HepG2 (cell line): ENCODE data around the gene EZH1. TPM values are rescaled to one million over a fixed set of nuclear protein-coding genes. Genes with fewer than 3 reads are reported as not detected.
A peak's percentile ranks its signal among the peaks of the same experiment; 100 is the strongest.

Experiments
- ARID2 ChIP-seq: sonication (generic); formaldehyde crosslinking; IDR thresholded peaks from 2 replicates; pipeline ENCODE4 v1.8.1; 2022; ENCODE audit warnings: mild to moderate bottlenecking, missing genetic modification reagents, borderline replicate concordance
- BCLAF1 ChIP-seq: fragments of 450-650 bp; IDR thresholded peaks from 2 replicates; pipeline ENCODE4 v1.6.1; 2017; ENCODE audit warnings: mild to moderate bottlenecking
- BRF2 ChIP-seq: sonication (generic); formaldehyde crosslinking; IDR thresholded peaks from 2 replicates; pipeline ENCODE4 v1.8.1; 2022; ENCODE audit warnings: mild to moderate bottlenecking, missing genetic modification reagents
- DNMT1 ChIP-seq: sonication (generic); formaldehyde crosslinking; IDR thresholded peaks from 2 replicates; pipeline ENCODE4 v1.5.1; 2020; ENCODE audit warnings: mild to moderate bottlenecking, missing genetic modification reagents
- ETV5 ChIP-seq: IDR thresholded peaks from 2 replicates; pipeline ENCODE4 v1.6.1; 2018; ENCODE audit warnings: missing biosample characterization, missing genetic modification reagents, inconsistent platforms, borderline replicate concordance
- MLX ChIP-seq: IDR thresholded peaks from 2 replicates; pipeline ENCODE4 v1.6.1; 2016
- SOX5 ChIP-seq: IDR thresholded peaks from 2 replicates; pipeline ENCODE4 v1.6.1; 2016; ENCODE audit warnings: borderline replicate concordance
- THAP9 ChIP-seq: sonication (generic); formaldehyde crosslinking; IDR thresholded peaks from 2 replicates; pipeline ENCODE4; 2020; ENCODE audit warnings: missing genetic modification reagents, mild to moderate bottlenecking, borderline replicate concordance
- ZBTB40 ChIP-seq, 2 experiments: fragments of 450-650 bp in 1 of 2; sonication (generic) in 1 of 2; formaldehyde crosslinking in 1 of 2; IDR thresholded peaks; 2 replicates each; pipeline versions ENCODE4 v1.6.1 to v1.8.0; 2016 to 2022; ENCODE audit warnings: antibody characterized with exemption in 1 of 2, mild to moderate bottlenecking in 1 of 2, missing genetic modification reagents in 1 of 2
- ZNF12 ChIP-seq: sonication (generic); formaldehyde crosslinking; IDR thresholded peaks from 2 replicates; pipeline ENCODE4 v1.5.0; 2020; ENCODE audit warnings: missing genetic modification reagents
- ZNF567 ChIP-seq: sonication (generic); formaldehyde crosslinking; IDR thresholded peaks from 2 replicates; pipeline ENCODE4 v1.8.1; 2023; ENCODE audit warnings: mild to moderate bottlenecking, missing genetic modification reagents, borderline replicate concordance
- polyA plus RNA-seq, 8 experiments: library from polyadenylated mRNA; depleted of rRNA in 3 of 8; stranded (reverse) in 7 of 8; unstranded in 1 of 8; fragments of >200 nt; fragmentation: Illumina TruSeq in 4 of 8; extraction: Trizol in 4 of 8; gene quantifications; 2 replicates each; pipeline versions ENCODE4 v1.2.1 to v1.2.3, GENCODE V29; 2011 to 2016; ENCODE audit warnings: low read depth in 4 of 8, missing spikeins in 1 of 8, mixed read lengths in 1 of 8; ENCODE audit not compliant: insufficient read depth in 1 of 8
- total RNA-seq, 5 experiments: library from RNA; depleted of rRNA; stranded (reverse); fragments of >200 nt; fragmentation: Illumina TruSeq; extraction: Trizol; gene quantifications; 2 replicates each; pipeline ENCODE4 v1.2.3, GENCODE V29; 2016; ENCODE audit warnings: low read depth in 1 of 5

The EZH1 gene
- total and polyA plus RNA-seq, 2 of the 13 experiments (the other 11 are each of a cell fraction or from before 2014, with no cell fraction given), result 11.6 to 24.0 TPM

- TF ChIP-seq ZBTB40 (IDR thresholded peaks at IDR 0.05), result no peak
- TF ChIP-seq ZBTB40 (CRISPR knock-in tag; IDR thresholded peaks at IDR 0.05), result 0 out of 2 replicates have a peak, but pooled peaks have one; percentile 33
- no peak for TF ChIP-seq ARID2 (CRISPR knock-in tag)
- 0 out of 2 replicates have a peak, but pooled peaks have one; percentile 0 for TF ChIP-seq DNMT1
- no peak for TF ChIP-seq ZNF567 (CRISPR knock-in tag)
- no peak for TF ChIP-seq BRF2 (CRISPR knock-in tag)
- TF ChIP-seq ZNF12 (CRISPR knock-in tag), result no peak
- TF ChIP-seq SOX5 (CRISPR knock-in tag), result no peak
- TF ChIP-seq BCLAF1, result no peak
- no peak for TF ChIP-seq ETV5 (CRISPR knock-in tag)
- no peak for TF ChIP-seq MLX
- TF ChIP-seq THAP9 (CRISPR knock-in tag), result 0 out of 2 replicates have a peak, but pooled peaks have one; percentile 9
Observed at GRCh38 chr17:42680331-42680808, 64.5 kb downstream of the EZH1 start (continued).
